Stimulated activated CD8-positive, alpha-beta memory T cell treated with anti-CD3 and anti-CD28 coated beads, Interleukin-2, amount 100 ng/mL, for 48 hours (primary cell): ENCODE data around the gene IRF4.

Source experiments
- DNase-seq, 2 donors: peaks; one replicate each; pipeline ENCODE4 v3.0.0-alpha.2; 2020; ENCODE audit warnings: low read depth in 2 of 2

The IRF4 gene

GRCh38 chr6:381742-382461 is 9.7 kb upstream of the IRF4 start:
- no peak for DNase-seq

- no peak for DNase-seq
Measured at GRCh38 chr6:382883-383810, 8.4 kb upstream of the IRF4 start.

GRCh38 chr6:383856-384255 is 7.7 kb upstream of the IRF4 start:
- DNase-seq = no peak

- no peak for DNase-seq
Measured at GRCh38 chr6:384898-385297, 6.7 kb upstream of the IRF4 start.

- DNase-seq = no peak
Measured at GRCh38 chr6:385614-386013, 5.9 kb upstream of the IRF4 start.

GRCh38 chr6:386688-387266 is 4.8 kb upstream of the IRF4 start:
- no peak for DNase-seq

GRCh38 chr6:387293-387741 is 4.2 kb upstream of the IRF4 start:
- DNase-seq = no peak

GRCh38 chr6:388202-388903 is 3.2 kb upstream of the IRF4 start:
- DNase-seq = no peak

- DNase-seq = no peak
Measured at GRCh38 chr6:389143-389542, 2.4 kb upstream of the IRF4 start.

- DNase-seq = no peak
Measured at GRCh38 chr6:389622-390021, 1.9 kb upstream of the IRF4 start.

- peak in 1 of 2 donors; percentile 46 for DNase-seq
Measured at GRCh38 chr6:390914-391558, 516 bp upstream of the IRF4 start.

GRCh38 chr6:392441-393390 is 1.2 kb downstream of the IRF4 start:
- no peak for DNase-seq

GRCh38 chr6:393391-394221 is 2.1 kb downstream of the IRF4 start:
- no peak for DNase-seq

- no peak for DNase-seq
Measured at GRCh38 chr6:394641-395289, 3.2 kb downstream of the IRF4 start.

GRCh38 chr6:395432-396125 is 4.0 kb downstream of the IRF4 start:
- no peak for DNase-seq

GRCh38 chr6:396126-396520 is 4.6 kb downstream of the IRF4 start:
- no peak for DNase-seq

GRCh38 chr6:397056-397455 is 5.5 kb downstream of the IRF4 start:
- DNase-seq = no peak

GRCh38 chr6:397604-398003 is 6.1 kb downstream of the IRF4 start:
- DNase-seq = no peak
